Endothelial cell of umbilical vein (primary cell): ENCODE results near the gene POLRMT. TPM values are rescaled to one million over a fixed set of nuclear protein-coding genes. Genes with fewer than 3 reads are reported as not detected.
"Not testable (repeated sequence)": the region's sequence is repeated elsewhere in the genome, so short reads cannot be mapped to it uniquely, and the experiment has no call there.

Source experiments
- BruUV-seq: library from RNA; stranded (reverse); fragments of 400-500 nt; replicated peaks from 2 replicates; lab custom pipeline; 2021; lab: Mats Ljungman, UMichigan
- CTCF ChIA-PET: fragments of 300-600, 350-600 bp; sonication (Branson Sonifier 250); formaldehyde crosslinking; loops from one replicate; lab custom pipeline; 2021; ENCODE audit warnings: antibody characterized with exemption, inconsistent platforms; lab: Charles Lee
- POLR2A ChIA-PET: fragments of 300-600, 350-600 bp; sonication (Branson Sonifier 250); formaldehyde crosslinking; loops from one replicate; lab custom pipeline; 2021; ENCODE audit warnings: antibody characterized with exemption, inconsistent platforms; lab: Charles Lee
- DNase-seq: peaks from one replicate; pipeline ENCODE4 v3.0.0-alpha.2; 2011; ENCODE audit warnings: low read depth, low spot score
- FAIRE-seq: peaks from 2 replicates; lab custom pipeline; 2011; peaks lifted over from hg19 to GRCh38; lab: Jason Lieb, UNC
- H2AFZ ChIP-seq: 2 replicates; pipeline ENCODE4 v1.6.0; 2012; ENCODE audit warnings: low read depth, low read length, control low read depth, inconsistent platforms
- H3K27ac ChIP-seq: 2 replicates; pipeline ENCODE4 v1.5.1; 2011; ENCODE audit warnings: low read depth, mild to moderate bottlenecking, control low read depth, low read length, moderate library complexity; ENCODE audit not compliant: insufficient read depth
- H3K27me3 ChIP-seq, 2 experiments: 2 replicates each; pipeline versions ENCODE4 v1.6.0 to v1.6.1; 2011; ENCODE audit warnings: low read length in 2 of 2, mixed read lengths in 1 of 2; ENCODE audit not compliant: control insufficient read depth in 2 of 2, insufficient read depth in 2 of 2
- H3K36me3 ChIP-seq, 2 experiments: 2 replicates in 1 of 2; 3 replicates in 1 of 2; pipeline ENCODE4 v1.5.1; 2011; ENCODE audit warnings: low read length in 2 of 2, mild to moderate bottlenecking in 1 of 2, moderate library complexity in 1 of 2; ENCODE audit not compliant: control insufficient read depth in 2 of 2, insufficient read depth in 2 of 2; ENCODE audit errors: extremely low read depth in 1 of 2
- H3K4me1 ChIP-seq: 3 replicates; pipeline ENCODE4 v1.5.1; 2011; ENCODE audit warnings: mild to moderate bottlenecking, low read length; ENCODE audit not compliant: control insufficient read depth, insufficient read depth; ENCODE audit errors: extremely low read depth
- H3K4me2 ChIP-seq: 2 replicates; pipeline ENCODE4 v1.6.1; 2011; ENCODE audit warnings: low read length, control low read depth, mixed read lengths; ENCODE audit not compliant: insufficient read depth
- H3K4me3 ChIP-seq, 3 experiments: fragments of 200-600 bp in 1 of 3; sonication (generic), shearing (Covaris generic) in 1 of 3; replicated peaks in 1 of 3; 2 replicates each; pipeline ENCODE4 v1.5.1; 2011 to 2016; ENCODE audit warnings: control low read depth in 3 of 3, low read length in 3 of 3, mild to moderate bottlenecking in 2 of 3, inconsistent platforms in 1 of 3, low read depth in 1 of 3, moderate library complexity in 1 of 3; ENCODE audit not compliant: insufficient read depth in 1 of 3
- H3K79me2 ChIP-seq: 2 replicates; pipeline ENCODE4 v1.6.0; 2012; ENCODE audit warnings: low read length, inconsistent platforms; ENCODE audit not compliant: control insufficient read depth, insufficient read depth
- H3K9ac ChIP-seq: replicated peaks from 2 replicates; pipeline ENCODE3; 2011; ENCODE audit warnings: low read length, control low read depth; ENCODE audit not compliant: insufficient read depth; ENCODE audit errors: extremely low read depth
- H3K9me1 ChIP-seq: replicated peaks from 3 replicates; pipeline ENCODE4 v1.6.0; 2011; ENCODE audit warnings: mild to moderate bottlenecking, low read length; ENCODE audit not compliant: control insufficient read depth, insufficient read depth; ENCODE audit errors: extremely low read depth
- H3K9me3 ChIP-seq: replicated peaks from 2 replicates; pipeline ENCODE4 v1.5.1; 2012; ENCODE audit warnings: low read length, inconsistent platforms; ENCODE audit not compliant: control insufficient read depth, insufficient read depth
- H4K20me1 ChIP-seq: replicated peaks from 2 replicates; pipeline ENCODE3; 2011; ENCODE audit warnings: mild to moderate bottlenecking, low read length; ENCODE audit not compliant: control insufficient read depth, insufficient read depth; ENCODE audit errors: extremely low read depth
- EZH2 ChIP-seq: IDR thresholded peaks from 2 replicates; pipeline ENCODE4 v1.6.1; 2012; ENCODE audit warnings: borderline replicate concordance, low read depth, mild to moderate bottlenecking, moderate library complexity, low read length, inconsistent platforms; ENCODE audit not compliant: severe bottlenecking
- JUN ChIP-seq: IDR thresholded peaks from 2 replicates; pipeline ENCODE4 v1.6.1; 2011; ENCODE audit warnings: borderline replicate concordance, low read depth; ENCODE audit not compliant: insufficient read length, insufficient read depth
- dilution Hi-C: fragments of 300-500 bp; cut with MboI; formaldehyde crosslinking; loops from one replicate; pipeline ENCODE4 v1.15.0; 2019; ENCODE audit warnings: low sequenced_read_pairs; ENCODE audit not compliant: extremely low pct_ligation_motif_present
- intact Hi-C: fragments of 100-400 bp; cut with micrococcal nuclease; formaldehyde crosslinking; loops from one replicate; pipeline ENCODE4 v1.10.0; 2022
- polyA plus RNA-seq, 4 experiments: library from polyadenylated mRNA; depleted of rRNA in 3 of 4; stranded (reverse) in 3 of 4; unstranded in 1 of 4; fragments of >200 nt; gene quantifications; 2 replicates each; pipeline versions ENCODE4 v1.2.1 to v1.2.3, GENCODE V29; 2011 to 2012; ENCODE audit warnings: missing spikeins in 1 of 4
- total RNA-seq: library from RNA; stranded (reverse); gene quantifications from 2 replicates; pipeline ENCODE4 v1.2.3, GENCODE V29; 2021

Gene POLRMT
- total and polyA plus RNA-seq, 2 donors (not counting 3 experiments of a cell fraction or from before 2014, with no cell fraction given) = 38.9 to 50.6 TPM

DNA sequence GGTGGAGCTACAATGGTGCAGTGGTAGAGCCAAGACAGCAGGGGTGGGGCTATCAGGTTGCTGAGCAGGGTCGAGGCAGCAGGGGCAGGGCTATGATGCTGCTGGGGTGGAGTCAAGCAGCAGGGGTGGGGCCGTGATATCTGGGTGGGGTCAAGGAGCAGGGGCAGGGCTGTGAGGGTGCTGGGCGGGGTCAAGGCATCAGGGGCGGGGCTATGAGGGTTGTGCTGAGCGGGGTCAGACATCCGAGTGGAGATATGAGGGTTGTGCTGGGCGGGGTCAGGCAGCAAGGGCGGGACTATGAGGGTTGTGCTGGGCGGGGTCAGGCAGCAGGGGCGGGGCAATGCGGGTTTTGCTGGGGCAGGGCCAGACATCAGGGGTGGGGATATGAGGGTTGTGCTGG, 29.0 kb downstream of the POLRMT start:
- ChIA-PET POLR2A (no interaction called here), CTCF (interaction anchor here (0.6 kb wide), 1 partner anchor 22 kb away, joined by 4 read pairs; no protein-coding TSS in a partner anchor)
- dilution Hi-C loops (no loop called here), intact Hi-C loops (no loop called here)
- TF ChIP-seq EZH2 (no peak), JUN (no peak)
- FAIRE-seq = no peak
- Histone ChIP-seq H3K36me3 (no peaks in the 10 kb centered on the region), H4K20me1 (no peaks in the 10 kb centered on the region), H3K9ac (no peak overlapping the region), H3K27me3 (no peaks in the 10 kb centered on the region), H3K4me1 (peaks cover 3% of the 10 kb centered on the region), H3K27ac (no peak overlapping the region), H2AFZ (no peak overlapping the region), H3K79me2 (no peaks in the 10 kb centered on the region), H3K4me3 (no peak overlapping the region), H3K9me1 (no peaks in the 10 kb centered on the region), H3K9me3 (no peaks in the 10 kb centered on the region), H3K4me2 (no peak overlapping the region)
- BruUV-seq = no TSS peak
- no peak for DNase-seq

GRCh38 chr19:603779-604178, 29.6 kb downstream of the POLRMT start:
- H3K27ac ChIP-seq = not testable (repeated sequence)

DNA sequence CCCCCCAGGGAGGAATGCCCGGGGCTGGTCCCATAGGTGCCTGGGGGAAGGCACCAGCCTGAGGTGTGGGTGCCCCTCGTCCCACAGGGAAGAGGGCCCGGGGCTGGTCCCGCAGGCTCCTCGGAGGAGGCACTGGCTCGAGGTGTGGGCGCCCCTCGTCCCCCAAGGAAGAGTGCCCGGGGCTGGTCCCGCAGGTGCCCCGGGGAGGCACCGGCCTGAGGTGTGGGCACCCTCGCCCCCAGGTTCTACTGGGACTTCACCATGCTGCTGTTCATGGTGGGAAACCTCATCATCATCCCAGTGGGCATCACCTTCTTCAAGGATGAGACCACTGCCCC, 30.1 kb downstream of the POLRMT start:
- intact Hi-C loops, BruUV-seq, FAIRE-seq: not testable (repeated sequence)

More at GRCh38 chr19:603779-604178, 29.6 kb downstream of the POLRMT start:
- intact Hi-C loops, H3K4me3 ChIP-seq, BruUV-seq, H4K20me1 ChIP-seq, H3K9ac ChIP-seq, dilution Hi-C loops, H3K4me2 ChIP-seq, H3K27me3 ChIP-seq, DNase-seq, CTCF ChIA-PET, H3K4me1 ChIP-seq, H3K9me1 ChIP-seq, H2AFZ ChIP-seq, FAIRE-seq, H3K9me3 ChIP-seq, POLR2A ChIA-PET, H3K79me2 ChIP-seq, H3K36me3 ChIP-seq: not testable (repeated sequence)

More for the DNA sequence above, 30.1 kb downstream of the POLRMT start:
- H3K4me1 ChIP-seq, H2AFZ ChIP-seq, H3K4me3 ChIP-seq, H3K4me2 ChIP-seq, CTCF ChIA-PET, H3K27ac ChIP-seq, dilution Hi-C loops, H3K9me1 ChIP-seq, H4K20me1 ChIP-seq, H3K9me3 ChIP-seq, H3K79me2 ChIP-seq, DNase-seq, H3K36me3 ChIP-seq, H3K27me3 ChIP-seq, POLR2A ChIA-PET, H3K9ac ChIP-seq: not testable (repeated sequence)
